Measurements from ENCODE around the gene XRCC1. TPM values are rescaled to one million over a fixed set of nuclear protein-coding genes. Genes with fewer than 3 reads are reported as not detected.
A peak's percentile ranks its signal among the peaks of the same experiment; 100 is the strongest.

XRCC1 gene
- total RNA-seq, 2 donors from 2014 or later: 33.8 to 34.9 TPM

GRCh38 chr19:43574424-43575155 lies 737 bp downstream of the XRCC1 start:
- peaks cover 11% of the 10 kb centered on the region for H3K4me1 Mint-ChIP-seq
- peak overlapping the region; percentile 99 for H3K4me3 Mint-ChIP-seq
- H3K36me3 Mint-ChIP-seq (ENCODE audit: low read depth): peaks cover 5% of the 10 kb centered on the region
- no peak for ATAC-seq (replicated peaks)
- no peaks in the 10 kb centered on the region for H3K9me3 Mint-ChIP-seq
- H3K27me3 Mint-ChIP-seq: no peaks in the 10 kb centered on the region
- peak overlapping the region; percentile 99 for H3K27ac Mint-ChIP-seq

- peak overlapping the region; percentile 27 for H3K27ac Mint-ChIP-seq
- peaks cover 5% of the 10 kb centered on the region for H3K36me3 Mint-ChIP-seq (ENCODE audit: low read depth)
- no peaks in the 10 kb centered on the region for H3K9me3 Mint-ChIP-seq
Observed at GRCh38 chr19:43572171-43572588, 3.1 kb downstream of the XRCC1 start.

GRCh38 chr19:43570174-43570791 lies 5.0 kb downstream of the XRCC1 start:
- Mint-ChIP-seq H3K27me3 (no peaks in the 10 kb centered on the region), H3K4me3 (no peak overlapping the region), H3K9me3 (no peaks in the 10 kb centered on the region), H3K27ac (no peak overlapping the region), H3K4me1 (peaks cover 5% of the 10 kb centered on the region), H3K36me3 (ENCODE audit: low read depth) (peaks cover 3% of the 10 kb centered on the region)
- ATAC-seq (replicated peaks): no peak

More at GRCh38 chr19:43572171-43572588, 3.1 kb downstream of the XRCC1 start:
- Mint-ChIP-seq H3K4me1 (peaks cover 5% of the 10 kb centered on the region), H3K4me3 (no peak overlapping the region), H3K27me3 (no peaks in the 10 kb centered on the region)
- no peak for ATAC-seq (replicated peaks)

GRCh38 chr19:43569657-43570056 lies 5.7 kb downstream of the XRCC1 start:
- no peak overlapping the region for H3K27ac Mint-ChIP-seq
- no peak overlapping the region for H3K4me3 Mint-ChIP-seq
- H3K9me3 Mint-ChIP-seq: no peaks in the 10 kb centered on the region
- H3K4me1 Mint-ChIP-seq: peaks cover 5% of the 10 kb centered on the region
- ATAC-seq (replicated peaks): no peak
- no peaks in the 10 kb centered on the region for H3K36me3 Mint-ChIP-seq (ENCODE audit: low read depth)
- no peaks in the 10 kb centered on the region for H3K27me3 Mint-ChIP-seq

- peaks cover 29% of the 10 kb centered on the region for H3K4me1 Mint-ChIP-seq
- no peak overlapping the region for H3K27ac Mint-ChIP-seq
- no peaks in the 10 kb centered on the region for H3K9me3 Mint-ChIP-seq
- H3K36me3 Mint-ChIP-seq (ENCODE audit: low read depth): peaks cover 37% of the 10 kb centered on the region
- H3K27me3 Mint-ChIP-seq: no peaks in the 10 kb centered on the region
- H3K4me3 Mint-ChIP-seq: no peak overlapping the region
- ATAC-seq (replicated peaks): no peak
Observed at GRCh38 chr19:43564800-43565199, 10.5 kb downstream of the XRCC1 start.

GRCh38 chr19:43563816-43564457 lies 11.4 kb downstream of the XRCC1 start:
- Mint-ChIP-seq H3K36me3 (ENCODE audit: low read depth) (peaks cover 43% of the 10 kb centered on the region), H3K4me1 (peaks cover 29% of the 10 kb centered on the region), H3K27me3 (no peaks in the 10 kb centered on the region), H3K4me3 (peak overlapping the region; percentile 63), H3K9me3 (no peaks in the 10 kb centered on the region), H3K27ac (peak overlapping the region; percentile 87)
- ATAC-seq (replicated peaks): no peak

- Mint-ChIP-seq H3K27me3 (no peaks in the 10 kb centered on the region), H3K9me3 (no peaks in the 10 kb centered on the region), H3K4me3 (peak overlapping the region; percentile 63), H3K27ac (peak overlapping the region; percentile 87), H3K4me1 (peaks cover 29% of the 10 kb centered on the region), H3K36me3 (ENCODE audit: low read depth) (peaks cover 54% of the 10 kb centered on the region)
- ATAC-seq (replicated peaks): peak; percentile 96
Observed at GRCh38 chr19:43562698-43563241, 12.6 kb downstream of the XRCC1 start.

- Mint-ChIP-seq H3K27ac (peak overlapping the region; percentile 87), H3K27me3 (no peaks in the 10 kb centered on the region), H3K4me1 (peaks cover 29% of the 10 kb centered on the region), H3K4me3 (peak overlapping the region; percentile 63), H3K36me3 (ENCODE audit: low read depth) (peaks cover 59% of the 10 kb centered on the region), H3K9me3 (no peaks in the 10 kb centered on the region)
- ATAC-seq (replicated peaks): no peak
Observed at GRCh38 chr19:43562226-43562697, 13.1 kb downstream of the XRCC1 start.

GRCh38 chr19:43561139-43561970 lies 14.0 kb downstream of the XRCC1 start:
- H3K4me3 Mint-ChIP-seq: peak overlapping the region; percentile 63
- ATAC-seq (replicated peaks): no peak
- H3K4me1 Mint-ChIP-seq: peaks cover 29% of the 10 kb centered on the region
- H3K36me3 Mint-ChIP-seq (ENCODE audit: low read depth): peaks cover 61% of the 10 kb centered on the region
- no peaks in the 10 kb centered on the region for H3K27me3 Mint-ChIP-seq
- H3K27ac Mint-ChIP-seq: peak overlapping the region; percentile 87
- no peaks in the 10 kb centered on the region for H3K9me3 Mint-ChIP-seq

- H3K4me3 Mint-ChIP-seq: peak overlapping the region; percentile 63
- no peaks in the 10 kb centered on the region for H3K27me3 Mint-ChIP-seq
- H3K36me3 Mint-ChIP-seq (ENCODE audit: low read depth): peaks cover 61% of the 10 kb centered on the region
- H3K4me1 Mint-ChIP-seq: peaks cover 29% of the 10 kb centered on the region
- no peak for ATAC-seq (replicated peaks)
- H3K27ac Mint-ChIP-seq: peak overlapping the region; percentile 87
- no peaks in the 10 kb centered on the region for H3K9me3 Mint-ChIP-seq
Observed at GRCh38 chr19:43560687-43561086, 14.6 kb downstream of the XRCC1 start.

GRCh38 chr19:43555185-43555770 lies 20.0 kb downstream of the XRCC1 start:
- Mint-ChIP-seq H3K4me3 (no peak overlapping the region), H3K36me3 (ENCODE audit: low read depth) (peaks cover 63% of the 10 kb centered on the region), H3K4me1 (peaks cover 7% of the 10 kb centered on the region), H3K27me3 (no peaks in the 10 kb centered on the region), H3K27ac (peak overlapping the region; percentile 81), H3K9me3 (no peaks in the 10 kb centered on the region)
- ATAC-seq (replicated peaks): peak; percentile 88

GRCh38 chr19:43554317-43554895 lies 20.9 kb downstream of the XRCC1 start:
- Mint-ChIP-seq H3K9me3 (no peaks in the 10 kb centered on the region), H3K27ac (peak overlapping the region; percentile 81), H3K4me3 (no peak overlapping the region), H3K4me1 (peaks cover 7% of the 10 kb centered on the region), H3K36me3 (ENCODE audit: low read depth) (peaks cover 63% of the 10 kb centered on the region), H3K27me3 (no peaks in the 10 kb centered on the region)
- ATAC-seq (replicated peaks): no peak

GRCh38 chr19:43553656-43554055 lies 21.7 kb downstream of the XRCC1 start:
- no peak for ATAC-seq (replicated peaks)
- H3K9me3 Mint-ChIP-seq: no peaks in the 10 kb centered on the region
- no peak overlapping the region for H3K4me3 Mint-ChIP-seq
- peaks cover 7% of the 10 kb centered on the region for H3K4me1 Mint-ChIP-seq
- peaks cover 60% of the 10 kb centered on the region for H3K36me3 Mint-ChIP-seq (ENCODE audit: low read depth)
- no peaks in the 10 kb centered on the region for H3K27me3 Mint-ChIP-seq
- peak overlapping the region; percentile 81 for H3K27ac Mint-ChIP-seq

Measured in activated T-helper 17 cell treated with anti-CD3 and anti-CD28 coated beads, Interleukin-2, amount 50 U/mL, for 72 hours (primary cell).